HCT116 (cell line): ENCODE data around the gene ASCL5. TPM values are rescaled to one million over a fixed set of nuclear protein-coding genes. Genes with fewer than 3 reads are reported as not detected.

Experiments used
- ATAC-seq: fragments of 200-7000 bp; cut with Tn5 transposase; 2 replicates; pipeline ENCODE4 v1.9.1; 2020; ENCODE audit warnings: mild to moderate bottlenecking, moderate library complexity
- BruUV-seq: library from RNA; stranded (reverse); fragments of 400-500 nt; replicated peaks from 2 replicates; lab custom pipeline; 2021; lab: Mats Ljungman, UMichigan
- CTCF ChIA-PET: fragments of 300-600 bp; sonication (Branson Sonifier 250); formaldehyde crosslinking; loops from one replicate; lab custom pipeline; 2021; ENCODE audit warnings: antibody characterized with exemption; lab: Charles Lee
- POLR2A ChIA-PET: fragments of 300-600, 350-600 bp; sonication (Branson Sonifier 250); formaldehyde crosslinking; loops from one replicate; lab custom pipeline; 2021; ENCODE audit warnings: antibody characterized with exemption; lab: Charles Lee
- RAD21 ChIA-PET, 2 experiments: fragments of 300-600 bp; sonication (Branson Sonifier 250); formaldehyde crosslinking; loops; one replicate each; lab custom pipeline; 2023; ENCODE audit warnings: low total read pairs in 2 of 2; ENCODE audit not compliant: uncharacterized antibody in 2 of 2, unreplicated experiment in 2 of 2, low non-redundant PET in 1 of 2; lab: Charles Lee
- DNase-seq: peaks from one replicate; pipeline ENCODE4 v3.0.0-alpha.2; 2010; ENCODE audit warnings: low read depth, low spot score
- H2AFZ ChIP-seq: fragments of 200-600 bp; shearing (Covaris generic), sonication (generic); 2 replicates; pipeline ENCODE4 v1.6.1; 2017; ENCODE audit warnings: low read depth, mixed run types, mixed read lengths, antibody characterized with exemption, low read length; ENCODE audit not compliant: poor library complexity, severe bottlenecking
- H3K27ac ChIP-seq: 2 replicates; pipeline ENCODE4 v1.5.1; 2012; ENCODE audit warnings: low read depth, low read length
- H3K27me3 ChIP-seq: fragments of 200-600 bp; sonication (generic); 2 replicates; pipeline ENCODE4 v1.6.1; 2016; ENCODE audit warnings: mixed run types, low read length, mixed read lengths; ENCODE audit not compliant: insufficient read depth
- H3K36me3 ChIP-seq, 2 experiments: fragments of 200-500 bp in 1 of 2; fragments of 200-600 bp in 1 of 2; sonication (Bioruptor generic) in 1 of 2; sonication (generic) in 1 of 2; 2 replicates each; pipeline versions ENCODE4 v1.5.1 to v1.6.1; 2014 to 2016; ENCODE audit warnings: low read length in 2 of 2, inconsistent platforms in 1 of 2, mixed read lengths in 1 of 2, mixed run types in 1 of 2; ENCODE audit not compliant: insufficient read depth in 2 of 2, control insufficient read depth in 1 of 2
- H3K4me1 ChIP-seq, 2 experiments: fragments of 200-600 bp in 1 of 2; sonication (generic) in 1 of 2; 2 replicates each; pipeline versions ENCODE4 v1.5.1 to v1.6.1; 2012 to 2017; ENCODE audit warnings: low read length in 2 of 2, inconsistent platforms in 1 of 2, mild to moderate bottlenecking in 1 of 2, mixed read lengths in 1 of 2, mixed run types in 1 of 2, moderate library complexity in 1 of 2; ENCODE audit not compliant: insufficient read depth in 2 of 2, control insufficient read depth in 1 of 2
- H3K4me2 ChIP-seq: fragments of 200-600 bp; sonication (generic); 2 replicates; pipeline ENCODE4 v1.6.1; 2017; ENCODE audit warnings: mixed run types, low read length, mixed read lengths
- H3K4me3 ChIP-seq, 2 experiments: fragments of 200-600 bp in 1 of 2; sonication (generic) in 1 of 2; replicated peaks in 1 of 2; 2 replicates each; pipeline ENCODE4 v1.5.1; 2011 to 2016; ENCODE audit warnings: low read length in 2 of 2, control low read depth in 1 of 2, low read depth in 1 of 2, mild to moderate bottlenecking in 1 of 2, mixed read lengths in 1 of 2, mixed run types in 1 of 2
- H3K79me2 ChIP-seq: fragments of 200-600 bp; sonication (generic); 2 replicates; pipeline ENCODE4 v1.6.1; 2017; ENCODE audit warnings: mild to moderate bottlenecking, mixed run types, low read length, moderate library complexity, mixed read lengths; ENCODE audit not compliant: insufficient read depth
- H3K9ac ChIP-seq: fragments of 200-600 bp; sonication (generic); 2 replicates; pipeline ENCODE4 v1.6.1; 2016; ENCODE audit warnings: low read length, mixed read lengths
- H3K9me2 ChIP-seq: fragments of 200-600 bp; sonication (generic), shearing (Covaris generic); 2 replicates; pipeline ENCODE4 v1.6.1; 2017; ENCODE audit warnings: mixed run types, mild to moderate bottlenecking, moderate library complexity; ENCODE audit not compliant: insufficient read depth
- H3K9me3 ChIP-seq, 2 experiments: fragments of 200-500 bp in 1 of 2; fragments of 200-600 bp in 1 of 2; sonication (Bioruptor generic) in 1 of 2; sonication (generic) in 1 of 2; 2 replicates each; pipeline ENCODE4 v1.6.1; 2014 to 2017; ENCODE audit warnings: low read length in 2 of 2, mixed read lengths in 2 of 2, inconsistent platforms in 1 of 2, low read depth in 1 of 2, mild to moderate bottlenecking in 1 of 2, mixed run types in 1 of 2, moderate library complexity in 1 of 2; ENCODE audit not compliant: control insufficient read depth in 1 of 2, insufficient read depth in 1 of 2
- H4K20me1 ChIP-seq: fragments of 200-600 bp; sonication (generic), shearing (Covaris generic); 2 replicates; pipeline ENCODE4 v1.6.1; 2017; ENCODE audit warnings: mixed run types, mild to moderate bottlenecking, moderate library complexity; ENCODE audit not compliant: insufficient read depth
- CEBPB ChIP-seq: IDR thresholded peaks from 2 replicates; pipeline ENCODE4 v1.6.1; 2012; ENCODE audit warnings: low read depth
- EGR1 ChIP-seq: IDR thresholded peaks from 2 replicates; pipeline ENCODE4 v1.6.1; 2012; ENCODE audit warnings: low read depth
- EZH2 ChIP-seq: fragments of 200-600 bp; sonication (generic); IDR thresholded peaks from 2 replicates; pipeline ENCODE4 v1.6.1; 2017; ENCODE audit warnings: antibody characterized with exemption, mixed run types
- EZH2phosphoT487 ChIP-seq: fragments of 200-600 bp; IDR thresholded peaks from 2 replicates; pipeline ENCODE4 v1.6.1; 2018; ENCODE audit warnings: antibody characterized with exemption, borderline replicate concordance
- FOSL1 ChIP-seq: IDR thresholded peaks from 2 replicates; pipeline ENCODE4 v1.6.1; 2012; ENCODE audit warnings: low read depth
- JUND ChIP-seq: IDR thresholded peaks from 2 replicates; pipeline ENCODE4 v1.6.1; 2012
- POLR2AphosphoS5 ChIP-seq: IDR thresholded peaks from 2 replicates; pipeline ENCODE4 v1.6.1; 2011; ENCODE audit warnings: mild to moderate bottlenecking, low read depth, low read length, moderate library complexity
- RAD21 ChIP-seq: IDR thresholded peaks from 2 replicates; pipeline ENCODE4 v1.6.1; 2012; ENCODE audit warnings: low read depth, mild to moderate bottlenecking
- SIN3A ChIP-seq: IDR thresholded peaks from 2 replicates; pipeline ENCODE4 v1.6.1; 2012; ENCODE audit warnings: low read depth
- SP1 ChIP-seq: IDR thresholded peaks from 2 replicates; pipeline ENCODE4 v1.6.1; 2012; ENCODE audit warnings: low read depth
- SRF ChIP-seq: IDR thresholded peaks from 2 replicates; pipeline ENCODE4 v1.6.1; 2012; ENCODE audit warnings: low read depth
- TCF7L2 ChIP-seq: IDR thresholded peaks from 2 replicates; pipeline ENCODE4 v1.7.0; 2011; ENCODE audit warnings: borderline replicate concordance, inconsistent platforms; ENCODE audit not compliant: insufficient read depth, insufficient read length; ENCODE audit errors: extremely low read depth
- ZFX ChIP-seq: fragments of 450-650 bp; IDR thresholded peaks from 2 replicates; pipeline ENCODE4 v1.6.1; 2017
- intact Hi-C: fragments of 100-400 bp; cut with micrococcal nuclease; formaldehyde crosslinking; loops from 2 replicates; pipeline ENCODE4 v1.10.0; 2022
- total RNA-seq: library from RNA; stranded (reverse); gene quantifications from one replicate; pipeline ENCODE4 v1.2.1, GENCODE V29; 2021; ENCODE audit not compliant: unreplicated experiment
- TF ChIP-seq, protein P1 (sequence below), 3 experiments: fragments of 200-600 bp in 1 of 3; sonication (generic) in 1 of 3; IDR thresholded peaks in 2 of 3; conservative IDR thresholded peaks in 1 of 3; 2 replicates each; pipeline ENCODE4 v1.5.1; 2012 to 2017; ENCODE audit warnings: low read depth in 2 of 3, low read length in 2 of 3, antibody characterized with exemption in 1 of 3, borderline replicate concordance in 1 of 3, control low read depth in 1 of 3, mild to moderate bottlenecking in 1 of 3, mixed read lengths in 1 of 3, mixed run types in 1 of 3, moderate library complexity in 1 of 3; ENCODE audit not compliant: insufficient read depth in 1 of 3
- TF ChIP-seq, protein P2 (sequence below): IDR thresholded peaks from 2 replicates; pipeline ENCODE4 v1.6.1; 2012; ENCODE audit warnings: low read depth
- TF ChIP-seq, protein P3 (sequence below): IDR thresholded peaks from 2 replicates; pipeline ENCODE4 v1.6.1; 2012
- TF ChIP-seq, protein P4 (sequence below): IDR thresholded peaks from 2 replicates; pipeline ENCODE4 v1.6.1; 2012

ASCL5 gene
- total RNA-seq, 1 experiment from 2014 or later = 0.15 TPM

DNA sequence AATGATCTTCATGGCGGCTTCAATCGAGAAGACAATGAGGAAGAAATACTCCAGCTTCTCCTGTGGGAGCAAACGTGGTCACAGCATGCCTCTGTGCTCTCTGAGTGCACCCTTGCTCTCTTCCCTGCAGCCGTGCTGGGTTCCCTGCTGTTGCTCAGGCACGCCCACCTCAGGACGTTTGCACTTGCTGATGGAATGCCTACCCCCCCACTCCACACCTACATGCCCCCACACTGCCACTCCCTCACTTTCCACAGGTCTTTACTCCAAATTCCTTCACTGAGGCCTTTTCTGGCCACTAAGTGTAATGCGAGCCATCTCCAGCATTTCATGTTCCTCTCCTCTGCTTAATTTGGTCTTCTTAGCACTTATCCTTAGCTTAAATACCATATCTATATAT lies 33.0 kb downstream of the ASCL5 start (continued):
- TF ChIP-seq, protein P1, sequence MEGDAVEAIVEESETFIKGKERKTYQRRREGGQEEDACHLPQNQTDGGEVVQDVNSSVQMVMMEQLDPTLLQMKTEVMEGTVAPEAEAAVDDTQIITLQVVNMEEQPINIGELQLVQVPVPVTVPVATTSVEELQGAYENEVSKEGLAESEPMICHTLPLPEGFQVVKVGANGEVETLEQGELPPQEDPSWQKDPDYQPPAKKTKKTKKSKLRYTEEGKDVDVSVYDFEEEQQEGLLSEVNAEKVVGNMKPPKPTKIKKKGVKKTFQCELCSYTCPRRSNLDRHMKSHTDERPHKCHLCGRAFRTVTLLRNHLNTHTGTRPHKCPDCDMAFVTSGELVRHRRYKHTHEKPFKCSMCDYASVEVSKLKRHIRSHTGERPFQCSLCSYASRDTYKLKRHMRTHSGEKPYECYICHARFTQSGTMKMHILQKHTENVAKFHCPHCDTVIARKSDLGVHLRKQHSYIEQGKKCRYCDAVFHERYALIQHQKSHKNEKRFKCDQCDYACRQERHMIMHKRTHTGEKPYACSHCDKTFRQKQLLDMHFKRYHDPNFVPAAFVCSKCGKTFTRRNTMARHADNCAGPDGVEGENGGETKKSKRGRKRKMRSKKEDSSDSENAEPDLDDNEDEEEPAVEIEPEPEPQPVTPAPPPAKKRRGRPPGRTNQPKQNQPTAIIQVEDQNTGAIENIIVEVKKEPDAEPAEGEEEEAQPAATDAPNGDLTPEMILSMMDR (IDR thresholded peaks at IDR 0.05 in 2 of 3, conservative IDR thresholded peaks at IDR 0.05 in 1 of 3; ENCODE audit: borderline replicate concordance in 1 of 3, insufficient read depth in 1 of 3, low read depth in 2 of 3, low read length in 2 of 3) = no peak
- TF ChIP-seq CEBPB (no peak), SRF (no peak), POLR2AphosphoS5 (no peak)
- TF ChIP-seq, protein P2, sequence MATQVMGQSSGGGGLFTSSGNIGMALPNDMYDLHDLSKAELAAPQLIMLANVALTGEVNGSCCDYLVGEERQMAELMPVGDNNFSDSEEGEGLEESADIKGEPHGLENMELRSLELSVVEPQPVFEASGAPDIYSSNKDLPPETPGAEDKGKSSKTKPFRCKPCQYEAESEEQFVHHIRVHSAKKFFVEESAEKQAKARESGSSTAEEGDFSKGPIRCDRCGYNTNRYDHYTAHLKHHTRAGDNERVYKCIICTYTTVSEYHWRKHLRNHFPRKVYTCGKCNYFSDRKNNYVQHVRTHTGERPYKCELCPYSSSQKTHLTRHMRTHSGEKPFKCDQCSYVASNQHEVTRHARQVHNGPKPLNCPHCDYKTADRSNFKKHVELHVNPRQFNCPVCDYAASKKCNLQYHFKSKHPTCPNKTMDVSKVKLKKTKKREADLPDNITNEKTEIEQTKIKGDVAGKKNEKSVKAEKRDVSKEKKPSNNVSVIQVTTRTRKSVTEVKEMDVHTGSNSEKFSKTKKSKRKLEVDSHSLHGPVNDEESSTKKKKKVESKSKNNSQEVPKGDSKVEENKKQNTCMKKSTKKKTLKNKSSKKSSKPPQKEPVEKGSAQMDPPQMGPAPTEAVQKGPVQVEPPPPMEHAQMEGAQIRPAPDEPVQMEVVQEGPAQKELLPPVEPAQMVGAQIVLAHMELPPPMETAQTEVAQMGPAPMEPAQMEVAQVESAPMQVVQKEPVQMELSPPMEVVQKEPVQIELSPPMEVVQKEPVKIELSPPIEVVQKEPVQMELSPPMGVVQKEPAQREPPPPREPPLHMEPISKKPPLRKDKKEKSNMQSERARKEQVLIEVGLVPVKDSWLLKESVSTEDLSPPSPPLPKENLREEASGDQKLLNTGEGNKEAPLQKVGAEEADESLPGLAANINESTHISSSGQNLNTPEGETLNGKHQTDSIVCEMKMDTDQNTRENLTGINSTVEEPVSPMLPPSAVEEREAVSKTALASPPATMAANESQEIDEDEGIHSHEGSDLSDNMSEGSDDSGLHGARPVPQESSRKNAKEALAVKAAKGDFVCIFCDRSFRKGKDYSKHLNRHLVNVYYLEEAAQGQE = no peak

DNA sequence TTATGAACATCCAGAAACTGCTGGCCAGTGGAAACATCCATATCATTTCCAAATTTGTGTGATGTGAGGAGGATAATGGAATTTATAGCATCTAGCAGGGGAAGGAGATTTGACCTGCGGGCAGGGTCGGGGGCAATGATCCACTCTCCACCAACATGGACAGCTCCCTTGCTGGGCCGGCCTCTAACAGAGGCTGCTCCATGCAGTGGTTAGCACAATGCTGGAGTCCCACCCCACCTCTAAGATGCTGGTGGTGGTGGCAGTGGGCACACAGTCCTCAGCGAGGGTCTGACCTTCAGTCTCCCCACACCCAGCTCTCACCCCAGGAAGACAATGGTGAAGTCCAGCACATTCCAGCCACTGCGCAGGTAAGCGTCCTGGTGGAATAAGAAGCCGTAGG lies 33.4 kb downstream of the ASCL5 start:
- ChIA-PET RAD21 (no interaction called here), POLR2A (no interaction called here), CTCF (no interaction called here)
- no TSS peak for BruUV-seq
- no peaks in the 10 kb centered on the region; a peak in 1 of 4 replicates for H3K4me1 ChIP-seq
- no peak for DNase-seq
- H3K79me2 ChIP-seq = no peaks in the 10 kb centered on the region
- H3K4me3 ChIP-seq = no peak overlapping the region
- intact Hi-C loops = no loop called here
- H3K9ac ChIP-seq = no peak overlapping the region
- H3K36me3 ChIP-seq = no peaks in the 10 kb centered on the region
- ATAC-seq = no peak
- no peak overlapping the region for H3K27ac ChIP-seq
- no peaks in the 10 kb centered on the region for H3K27me3 ChIP-seq
- no peaks in the 10 kb centered on the region for H3K9me2 ChIP-seq
- H4K20me1 ChIP-seq = no peaks in the 10 kb centered on the region
- no peak overlapping the region for H2AFZ ChIP-seq
- H3K4me2 ChIP-seq = no peak overlapping the region
- no peaks in the 10 kb centered on the region for H3K9me3 ChIP-seq
- TF ChIP-seq SRF (no peak), RAD21 (no peak), POLR2AphosphoS5 (no peak), FOSL1 (no peak), JUND (no peak), EZH2phosphoT487 (no peak), SIN3A (no peak), SP1 (no peak), ZFX (no peak), EZH2 (no peak), TCF7L2 (no peak), EGR1 (no peak)
- TF ChIP-seq, protein P3, sequence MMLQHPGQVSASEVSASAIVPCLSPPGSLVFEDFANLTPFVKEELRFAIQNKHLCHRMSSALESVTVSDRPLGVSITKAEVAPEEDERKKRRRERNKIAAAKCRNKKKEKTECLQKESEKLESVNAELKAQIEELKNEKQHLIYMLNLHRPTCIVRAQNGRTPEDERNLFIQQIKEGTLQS = no peak
- TF ChIP-seq, protein P4, sequence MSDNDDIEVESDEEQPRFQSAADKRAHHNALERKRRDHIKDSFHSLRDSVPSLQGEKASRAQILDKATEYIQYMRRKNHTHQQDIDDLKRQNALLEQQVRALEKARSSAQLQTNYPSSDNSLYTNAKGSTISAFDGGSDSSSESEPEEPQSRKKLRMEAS = no peak
- TF ChIP-seq, protein P2 = no peak
